GM12865 (cell line): Measurements from ENCODE around the gene GLO1.
"Not testable (repeated sequence)": the region's sequence is repeated elsewhere in the genome, so short reads cannot be mapped to it uniquely, and the experiment has no call there.

Source experiments
- DNase-seq: peaks from one replicate; pipeline ENCODE4 v3.0.0; 2010; ENCODE audit warnings: low read depth
- H3K4me3 ChIP-seq: 2 replicates; pipeline ENCODE4 v1.5.1; 2011; ENCODE audit warnings: mild to moderate bottlenecking, low read depth, low read length, control low read depth
- CTCF ChIP-seq: IDR thresholded peaks from 2 replicates; pipeline ENCODE4 v1.5.1; 2011; ENCODE audit warnings: low read length, control low read depth, low read depth, inconsistent platforms; ENCODE audit not compliant: insufficient read depth; ENCODE audit errors: missing control alignments

Gene GLO1

GRCh38 chr6:38708496-38708895, 5.6 kb upstream of the GLO1 start:
- no peak for TF ChIP-seq CTCF
- no peak overlapping the region for H3K4me3 ChIP-seq
- no peak for DNase-seq

GRCh38 chr6:38705924-38706323, 3.0 kb upstream of the GLO1 start:
- no peak overlapping the region for H3K4me3 ChIP-seq
- no peak for DNase-seq
- TF ChIP-seq CTCF = no peak

- no peak overlapping the region for H3K4me3 ChIP-seq
- no peak for TF ChIP-seq CTCF
- no peak for DNase-seq
Observed at GRCh38 chr6:38703949-38704590, 1.1 kb upstream of the GLO1 start.

DNA sequence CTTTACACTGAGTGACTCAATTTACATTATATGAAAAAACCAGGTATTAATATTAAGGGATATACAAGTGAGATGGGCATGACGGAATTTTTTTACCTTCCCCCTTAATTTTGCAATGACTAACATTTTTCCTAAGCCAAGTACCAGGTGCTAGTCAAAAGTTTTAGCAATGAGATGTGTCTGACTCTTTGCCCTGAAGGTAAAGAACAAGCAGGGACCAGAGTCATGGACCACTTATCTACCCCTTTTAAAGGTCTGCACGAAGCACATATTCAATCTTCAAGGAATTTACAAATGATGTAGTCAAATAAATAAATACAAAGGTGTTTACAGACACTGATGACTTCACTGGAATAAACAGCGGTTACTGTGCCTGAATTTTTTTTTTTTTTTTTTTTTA, 1.4 kb downstream of the GLO1 start:
- no peak for DNase-seq
- no peak for TF ChIP-seq CTCF
- H3K4me3 ChIP-seq = no peak overlapping the region

DNA sequence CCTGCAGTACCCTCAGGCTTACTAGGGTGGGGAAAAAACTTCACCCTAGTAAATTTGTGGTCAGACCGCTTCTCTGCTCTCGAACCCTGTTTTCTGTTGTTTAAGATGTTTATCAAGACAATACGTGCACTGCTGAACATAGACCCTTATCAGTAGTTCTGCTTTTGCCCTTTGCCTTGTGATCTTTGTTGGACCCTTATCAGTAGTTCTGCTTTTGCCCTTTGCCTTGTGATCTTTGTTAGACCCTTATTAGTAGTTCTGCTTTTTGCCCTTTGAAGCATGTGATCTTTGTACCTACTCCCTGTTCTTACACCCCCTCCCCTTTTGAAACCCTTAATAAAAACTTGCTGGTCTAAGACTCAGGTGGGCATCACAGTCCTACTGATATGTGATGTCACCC, 3.2 kb downstream of the GLO1 start:
- not testable (repeated sequence) for DNase-seq, H3K4me3 ChIP-seq

GRCh38 chr6:38697846-38698245, 5.1 kb downstream of the GLO1 start:
- DNase-seq = no peak
- no peak for TF ChIP-seq CTCF
- H3K4me3 ChIP-seq = no peak overlapping the region

DNA sequence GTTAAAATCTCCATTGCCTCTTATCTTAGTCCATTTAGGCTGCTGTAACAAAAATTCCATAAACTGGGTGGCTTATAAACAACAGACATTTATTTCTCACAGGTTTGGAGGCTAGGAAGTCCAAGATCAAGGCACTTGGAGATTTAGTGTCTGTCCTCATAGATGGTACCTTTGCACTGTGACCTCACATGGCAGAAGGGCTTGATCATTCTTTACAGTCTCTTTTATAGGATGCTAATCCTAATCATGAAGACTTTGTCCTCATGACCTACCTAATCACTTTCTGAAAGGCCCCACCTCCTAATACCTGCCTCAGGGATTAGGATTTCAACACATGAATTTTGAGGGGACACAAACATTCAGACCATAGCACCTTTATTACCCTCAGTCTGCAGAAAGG, 6.6 kb downstream of the GLO1 start:
- no peak for DNase-seq
- TF ChIP-seq CTCF = no peak
- no peak overlapping the region for H3K4me3 ChIP-seq
